Measurements from ENCODE around the gene MRAS.
"Not testable (repeated sequence)": the region's sequence is repeated elsewhere in the genome, so short reads cannot be mapped to it uniquely, and the experiment has no call there.

MRAS gene

DNA sequence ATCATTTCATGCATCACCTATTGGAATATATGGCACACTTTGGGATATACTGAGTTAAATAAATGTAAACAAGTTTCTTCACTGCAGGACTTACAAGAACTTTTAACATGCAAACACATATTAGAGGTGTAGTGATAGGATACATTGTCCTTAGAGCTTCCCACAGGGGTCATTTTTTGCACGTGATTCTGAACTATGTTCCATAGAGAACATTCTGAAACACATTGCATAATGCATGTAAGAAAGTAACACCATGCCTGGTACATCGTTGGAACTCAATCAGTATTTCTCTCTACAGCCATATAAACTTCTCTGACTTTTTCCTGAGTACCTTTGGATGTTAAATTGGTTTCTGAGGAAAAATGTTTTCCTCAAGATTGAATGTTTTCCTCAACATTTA, 28.3 kb downstream of the MRAS start:
- Histone ChIP-seq H3K27me3 (ENCODE audit: insufficient read depth, low read length) (no peaks in the 10 kb centered on the region), H3K9me3 (ENCODE audit: low read length) (no peaks in the 10 kb centered on the region), H3K36me3 (ENCODE audit: insufficient read depth, low read length) (peaks cover 3% of the 10 kb centered on the region), H3K4me1 (ENCODE audit: insufficient read depth, low read length) (peaks cover 3% of the 10 kb centered on the region), H2AFZ (ENCODE audit: low read depth, low read length) (no peak overlapping the region), H3K4me3 (ENCODE audit: low read length) (no peak overlapping the region)

DNA sequence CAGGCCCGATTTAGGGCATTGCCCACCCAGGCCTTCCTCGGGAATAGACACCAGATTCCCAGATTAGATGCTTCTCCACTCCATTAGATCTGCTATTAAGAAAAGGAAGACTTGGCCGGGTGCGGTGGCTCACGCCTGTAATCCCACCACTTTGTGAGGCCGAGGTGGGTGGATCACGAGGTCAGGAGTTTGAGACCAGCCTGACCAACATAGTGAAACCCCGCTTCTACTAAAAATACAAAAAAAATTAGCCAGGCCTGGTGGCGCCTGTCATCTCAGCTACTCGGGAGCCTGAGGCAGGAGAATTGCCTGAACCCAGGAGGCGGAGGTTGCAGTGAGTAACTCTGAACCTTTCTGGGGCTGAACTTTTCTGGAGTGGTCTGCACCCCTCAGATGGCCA, 28.8 kb downstream of the MRAS start:
- H3K9me3 ChIP-seq (ENCODE audit: low read length); H3K4me1 ChIP-seq (ENCODE audit: insufficient read depth, low read length); H3K4me3 ChIP-seq (ENCODE audit: low read length); H2AFZ ChIP-seq (ENCODE audit: low read depth, low read length); H3K36me3 ChIP-seq (ENCODE audit: insufficient read depth, low read length); H3K27me3 ChIP-seq (ENCODE audit: insufficient read depth, low read length): not testable (repeated sequence)

- H3K9me3 ChIP-seq (ENCODE audit: low read length) = no peaks in the 10 kb centered on the region
- H3K4me1 ChIP-seq (ENCODE audit: insufficient read depth, low read length) = peaks cover 15% of the 10 kb centered on the region
- no peaks in the 10 kb centered on the region for H3K27me3 ChIP-seq (ENCODE audit: insufficient read depth, low read length)
- peaks cover 3% of the 10 kb centered on the region for H3K36me3 ChIP-seq (ENCODE audit: insufficient read depth, low read length)
- H2AFZ ChIP-seq (ENCODE audit: low read depth, low read length) = no peak overlapping the region
- H3K4me3 ChIP-seq (ENCODE audit: low read length) = no peak overlapping the region
Measured at GRCh38 chr3:138377804-138378203, 29.4 kb downstream of the MRAS start.

- Histone ChIP-seq H3K4me3 (ENCODE audit: low read length) (no peak overlapping the region), H3K9me3 (ENCODE audit: low read length) (no peaks in the 10 kb centered on the region), H3K4me1 (ENCODE audit: insufficient read depth, low read length) (peaks cover 15% of the 10 kb centered on the region), H3K27me3 (ENCODE audit: insufficient read depth, low read length) (no peaks in the 10 kb centered on the region), H2AFZ (ENCODE audit: low read depth, low read length) (no peak overlapping the region), H3K36me3 (ENCODE audit: insufficient read depth, low read length) (peaks cover 2% of the 10 kb centered on the region)
Measured at GRCh38 chr3:138378331-138378730, 30.0 kb downstream of the MRAS start.

GRCh38 chr3:138378990-138379389, 30.6 kb downstream of the MRAS start:
- H3K9me3 ChIP-seq (ENCODE audit: low read length) = no peaks in the 10 kb centered on the region
- H3K4me1 ChIP-seq (ENCODE audit: insufficient read depth, low read length) = peaks cover 15% of the 10 kb centered on the region
- H2AFZ ChIP-seq (ENCODE audit: low read depth, low read length) = no peak overlapping the region
- H3K36me3 ChIP-seq (ENCODE audit: insufficient read depth, low read length) = no peaks in the 10 kb centered on the region
- no peaks in the 10 kb centered on the region for H3K27me3 ChIP-seq (ENCODE audit: insufficient read depth, low read length)
- no peak overlapping the region for H3K4me3 ChIP-seq (ENCODE audit: low read length)

- Histone ChIP-seq H2AFZ (ENCODE audit: low read depth, low read length) (peak overlapping the region; percentile 3), H3K27me3 (ENCODE audit: insufficient read depth, low read length) (no peaks in the 10 kb centered on the region), H3K36me3 (ENCODE audit: insufficient read depth, low read length) (no peaks in the 10 kb centered on the region), H3K9me3 (ENCODE audit: low read length) (peaks cover 4% of the 10 kb centered on the region), H3K4me3 (ENCODE audit: low read length) (no peak overlapping the region), H3K4me1 (ENCODE audit: insufficient read depth, low read length) (peaks cover 15% of the 10 kb centered on the region)
Measured at GRCh38 chr3:138381413-138381901, 33.1 kb downstream of the MRAS start.

DNA sequence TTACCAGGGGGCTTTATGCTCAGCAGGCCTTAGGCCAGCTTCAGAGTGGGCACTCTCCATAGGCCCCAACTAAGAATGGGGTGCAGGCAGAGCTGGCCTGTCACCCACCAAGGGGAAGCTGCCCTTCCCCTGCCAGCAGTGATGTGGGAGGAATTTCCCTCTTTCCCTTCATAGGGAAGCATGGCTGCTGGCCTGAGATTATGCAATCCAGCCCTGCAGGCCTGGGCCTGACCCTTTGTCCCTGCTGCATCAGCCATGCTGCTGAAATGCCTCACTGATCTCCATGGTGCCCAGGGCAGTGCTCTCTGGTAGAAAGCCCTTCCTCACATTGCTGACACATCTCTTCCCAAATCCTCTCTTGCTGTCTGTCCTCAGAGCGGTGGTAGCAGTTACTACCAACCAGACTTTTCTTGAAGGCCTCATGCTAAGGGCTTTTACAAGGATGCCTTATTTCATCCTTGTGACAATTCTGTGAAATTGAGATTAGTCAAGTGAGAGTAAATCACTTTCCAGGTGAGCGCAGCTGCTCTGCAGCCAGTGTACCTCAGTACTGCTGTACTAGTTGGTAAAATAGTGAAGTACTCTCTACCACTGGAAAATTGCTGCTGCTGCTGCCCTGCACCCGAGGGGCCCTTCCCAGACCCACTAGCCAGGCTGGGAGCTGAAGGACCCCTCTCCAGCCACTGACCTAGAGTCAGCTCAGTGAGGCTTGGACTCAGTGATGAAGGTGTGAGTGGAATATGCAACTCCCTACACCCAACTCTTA, 33.8 kb downstream of the MRAS start:
- Histone ChIP-seq H3K27me3 (ENCODE audit: insufficient read depth, low read length) (no peaks in the 10 kb centered on the region), H3K4me3 (ENCODE audit: low read length) (no peak overlapping the region), H3K4me1 (ENCODE audit: insufficient read depth, low read length) (peaks cover 15% of the 10 kb centered on the region), H2AFZ (ENCODE audit: low read depth, low read length) (peak overlapping the region; percentile 3), H3K9me3 (ENCODE audit: low read length) (peaks cover 4% of the 10 kb centered on the region), H3K36me3 (ENCODE audit: insufficient read depth, low read length) (no peaks in the 10 kb centered on the region)

- no peak overlapping the region for H2AFZ ChIP-seq (ENCODE audit: low read depth, low read length)
- H3K36me3 ChIP-seq (ENCODE audit: insufficient read depth, low read length) = no peaks in the 10 kb centered on the region
- no peaks in the 10 kb centered on the region for H3K27me3 ChIP-seq (ENCODE audit: insufficient read depth, low read length)
- H3K4me3 ChIP-seq (ENCODE audit: low read length) = no peak overlapping the region
- peaks cover 15% of the 10 kb centered on the region for H3K4me1 ChIP-seq (ENCODE audit: insufficient read depth, low read length)
- H3K9me3 ChIP-seq (ENCODE audit: low read length) = peaks cover 4% of the 10 kb centered on the region
Measured at GRCh38 chr3:138383715-138384465, 35.5 kb downstream of the MRAS start.

DNA sequence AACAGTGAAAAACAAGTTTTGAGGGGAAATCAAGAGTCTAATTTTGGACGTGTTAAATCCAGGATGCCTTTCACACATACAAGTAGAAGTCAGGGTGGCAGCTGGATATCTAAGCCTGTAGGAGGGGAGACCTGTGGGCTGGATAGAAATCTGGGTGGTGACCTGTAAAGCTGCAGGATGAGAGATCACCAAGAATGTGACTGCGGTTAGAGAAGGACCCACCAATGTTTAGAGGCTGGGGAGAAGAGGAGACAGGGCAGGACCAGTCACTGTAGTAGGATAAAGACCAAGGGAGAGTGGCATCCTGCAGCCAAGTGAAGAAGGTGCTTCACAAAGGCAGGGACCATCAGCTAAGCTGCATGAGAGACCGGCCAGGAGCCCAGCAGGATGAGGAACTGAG, 36.2 kb downstream of the MRAS start:
- Histone ChIP-seq H3K9me3 (ENCODE audit: low read length) (peaks cover 4% of the 10 kb centered on the region), H3K4me1 (ENCODE audit: insufficient read depth, low read length) (peaks cover 15% of the 10 kb centered on the region), H3K4me3 (ENCODE audit: low read length) (no peak overlapping the region), H3K36me3 (ENCODE audit: insufficient read depth, low read length) (no peaks in the 10 kb centered on the region), H3K27me3 (ENCODE audit: insufficient read depth, low read length) (no peaks in the 10 kb centered on the region), H2AFZ (ENCODE audit: low read depth, low read length) (no peak overlapping the region)

DNA sequence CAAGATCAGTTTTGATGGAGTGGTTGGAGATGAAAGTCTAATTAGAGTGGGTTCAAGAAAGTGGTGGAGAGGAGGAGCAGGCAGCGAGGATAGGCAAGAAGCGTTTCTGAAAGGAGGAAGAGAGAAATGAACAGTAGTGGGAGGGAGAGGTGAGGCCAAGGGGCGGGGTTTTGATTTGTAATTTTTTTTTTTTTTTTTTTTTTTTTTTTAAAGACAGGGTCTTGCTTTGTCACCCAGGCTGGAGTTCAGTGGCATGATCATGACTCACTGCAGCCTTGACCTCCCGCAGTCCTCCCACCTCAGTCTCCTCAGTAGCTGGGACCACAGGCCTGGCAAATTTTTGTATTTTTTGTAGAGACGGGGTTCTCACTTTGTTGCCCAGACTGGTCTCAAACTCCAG, 36.6 kb downstream of the MRAS start:
- no peaks in the 10 kb centered on the region for H3K27me3 ChIP-seq (ENCODE audit: insufficient read depth, low read length)
- H3K36me3 ChIP-seq (ENCODE audit: insufficient read depth, low read length) = no peaks in the 10 kb centered on the region
- no peak overlapping the region for H3K4me3 ChIP-seq (ENCODE audit: low read length)
- H3K9me3 ChIP-seq (ENCODE audit: low read length) = peaks cover 4% of the 10 kb centered on the region
- H2AFZ ChIP-seq (ENCODE audit: low read depth, low read length) = no peak overlapping the region
- H3K4me1 ChIP-seq (ENCODE audit: insufficient read depth, low read length) = peaks cover 15% of the 10 kb centered on the region

GRCh38 chr3:138389144-138389601, 40.8 kb downstream of the MRAS start:
- Histone ChIP-seq H3K4me1 (ENCODE audit: insufficient read depth, low read length) (no peaks in the 10 kb centered on the region), H3K9me3 (ENCODE audit: low read length) (peaks cover 4% of the 10 kb centered on the region), H3K27me3 (ENCODE audit: insufficient read depth, low read length) (no peaks in the 10 kb centered on the region), H3K36me3 (ENCODE audit: insufficient read depth, low read length) (no peaks in the 10 kb centered on the region), H2AFZ (ENCODE audit: low read depth, low read length) (no peak overlapping the region), H3K4me3 (ENCODE audit: low read length) (no peak overlapping the region)

- Histone ChIP-seq H2AFZ (ENCODE audit: low read depth, low read length) (no peak overlapping the region), H3K36me3 (ENCODE audit: insufficient read depth, low read length) (no peaks in the 10 kb centered on the region), H3K27me3 (ENCODE audit: insufficient read depth, low read length) (no peaks in the 10 kb centered on the region), H3K4me3 (ENCODE audit: low read length) (no peak overlapping the region), H3K4me1 (ENCODE audit: insufficient read depth, low read length) (no peaks in the 10 kb centered on the region), H3K9me3 (ENCODE audit: low read length) (peaks cover 4% of the 10 kb centered on the region)
Measured at GRCh38 chr3:138389841-138390581, 41.6 kb downstream of the MRAS start.

DNA sequence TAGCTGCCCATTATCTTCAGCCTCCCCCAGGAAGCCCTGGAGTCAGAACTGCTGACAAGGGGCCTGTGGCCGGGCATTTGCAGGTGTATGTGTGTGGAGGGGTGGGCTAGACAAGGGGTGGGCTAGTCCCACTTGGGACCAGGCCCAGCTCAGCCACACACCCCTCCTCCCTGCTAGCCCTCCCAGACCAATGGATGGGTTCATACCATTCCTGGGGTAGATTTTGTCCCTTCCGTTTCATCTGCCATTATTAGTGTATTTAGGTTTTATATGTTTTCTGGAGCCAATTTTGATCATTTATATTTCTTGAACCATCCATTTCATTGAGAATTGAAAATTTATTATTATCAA, 42.2 kb downstream of the MRAS start:
- Histone ChIP-seq H3K9me3 (ENCODE audit: low read length) (peaks cover 4% of the 10 kb centered on the region), H3K4me1 (ENCODE audit: insufficient read depth, low read length) (no peaks in the 10 kb centered on the region), H3K36me3 (ENCODE audit: insufficient read depth, low read length) (no peaks in the 10 kb centered on the region), H2AFZ (ENCODE audit: low read depth, low read length) (no peak overlapping the region), H3K27me3 (ENCODE audit: insufficient read depth, low read length) (no peaks in the 10 kb centered on the region), H3K4me3 (ENCODE audit: low read length) (no peak overlapping the region)
